ENCODE data around the gene PTCH1. TPM values are rescaled to one million over a fixed set of nuclear protein-coding genes. Genes with fewer than 3 reads are reported as not detected.

PTCH1 gene
- total RNA-seq, 1 experiment from 2014 or later: 15.2 TPM

DNA sequence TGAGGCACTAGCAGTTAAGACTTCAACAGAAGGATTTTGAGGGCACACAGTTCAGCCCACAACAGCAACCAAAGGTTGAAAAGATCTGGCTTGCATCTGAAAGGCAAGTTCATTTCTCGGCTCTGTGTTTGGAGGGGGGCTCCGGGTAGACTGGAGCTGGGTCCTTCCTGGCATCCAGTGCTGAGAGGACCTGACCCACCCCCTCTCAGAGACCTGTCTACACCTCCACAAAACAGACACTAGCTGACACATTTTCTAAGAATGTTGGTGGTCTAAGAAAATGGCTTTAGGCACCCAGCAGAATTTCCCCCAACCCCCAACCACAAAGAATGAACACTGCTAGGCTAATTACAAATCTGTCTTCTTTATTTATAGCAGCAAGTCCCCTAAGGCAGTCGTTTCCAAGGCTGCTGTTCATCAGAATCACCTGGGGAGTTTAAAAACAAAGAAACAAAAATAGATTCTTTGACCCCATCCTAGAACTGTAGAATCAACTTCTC lies 6.2 kb upstream of the PTCH1 start:
- Histone ChIP-seq H3K9me3 (ENCODE audit: control insufficient read depth in 1 of 2, insufficient read depth in 1 of 2, low read depth in 1 of 2, low read length in 2 of 2) (no peaks in the 10 kb centered on the region), H3K9me2 (ENCODE audit: insufficient read depth) (no peaks in the 10 kb centered on the region), H3K36me3 (ENCODE audit: control insufficient read depth in 1 of 2, insufficient read depth in 2 of 2, low read length in 2 of 2) (no peaks in the 10 kb centered on the region), H3K4me3 (replicated peaks in 1 of 2; ENCODE audit: low read depth in 1 of 2, low read length in 2 of 2) (no peak overlapping the region), H4K20me1 (ENCODE audit: insufficient read depth) (no peaks in the 10 kb centered on the region), H3K4me1 (ENCODE audit: control insufficient read depth in 1 of 2, insufficient read depth in 2 of 2, low read length in 2 of 2) (no peaks in the 10 kb centered on the region), H3K9ac (ENCODE audit: low read length) (no peak overlapping the region), H3K27ac (ENCODE audit: low read depth, low read length) (no peak overlapping the region), H3K79me2 (ENCODE audit: insufficient read depth, low read length) (no peaks in the 10 kb centered on the region), H3K4me2 (ENCODE audit: low read length) (no peak overlapping the region), H3K27me3 (ENCODE audit: insufficient read depth, low read length) (peaks cover 7% of the 10 kb centered on the region), H2AFZ (ENCODE audit: low read depth, low read length, poor library complexity, severe bottlenecking) (no peak overlapping the region)
- no TSS peak for BruUV-seq (replicated peaks)
- intact Hi-C loops (cut with micrococcal nuclease): no loop called here
- DNase-seq (ENCODE audit: low read depth, low spot score): no peak
- ChIA-PET CTCF (no interaction called here), RAD21 (ENCODE audit: low non-redundant PET in 1 of 2, low total read pairs in 2 of 2, uncharacterized antibody in 2 of 2, unreplicated experiment in 2 of 2) (no interaction called here), POLR2A (no interaction called here)
- ATAC-seq: no peak
- TF ChIP-seq, protein P1, sequence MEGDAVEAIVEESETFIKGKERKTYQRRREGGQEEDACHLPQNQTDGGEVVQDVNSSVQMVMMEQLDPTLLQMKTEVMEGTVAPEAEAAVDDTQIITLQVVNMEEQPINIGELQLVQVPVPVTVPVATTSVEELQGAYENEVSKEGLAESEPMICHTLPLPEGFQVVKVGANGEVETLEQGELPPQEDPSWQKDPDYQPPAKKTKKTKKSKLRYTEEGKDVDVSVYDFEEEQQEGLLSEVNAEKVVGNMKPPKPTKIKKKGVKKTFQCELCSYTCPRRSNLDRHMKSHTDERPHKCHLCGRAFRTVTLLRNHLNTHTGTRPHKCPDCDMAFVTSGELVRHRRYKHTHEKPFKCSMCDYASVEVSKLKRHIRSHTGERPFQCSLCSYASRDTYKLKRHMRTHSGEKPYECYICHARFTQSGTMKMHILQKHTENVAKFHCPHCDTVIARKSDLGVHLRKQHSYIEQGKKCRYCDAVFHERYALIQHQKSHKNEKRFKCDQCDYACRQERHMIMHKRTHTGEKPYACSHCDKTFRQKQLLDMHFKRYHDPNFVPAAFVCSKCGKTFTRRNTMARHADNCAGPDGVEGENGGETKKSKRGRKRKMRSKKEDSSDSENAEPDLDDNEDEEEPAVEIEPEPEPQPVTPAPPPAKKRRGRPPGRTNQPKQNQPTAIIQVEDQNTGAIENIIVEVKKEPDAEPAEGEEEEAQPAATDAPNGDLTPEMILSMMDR (IDR thresholded peaks at IDR 0.05 in 2 of 3, conservative IDR thresholded peaks at IDR 0.05 in 1 of 3; ENCODE audit: borderline replicate concordance in 1 of 3, insufficient read depth in 1 of 3, low read depth in 2 of 3, low read length in 2 of 3): no peak
- TF ChIP-seq POLR2AphosphoS5 (IDR thresholded peaks at IDR 0.05; ENCODE audit: low read depth, low read length): no peak
- no peak for TF ChIP-seq FOSL1 (IDR thresholded peaks at IDR 0.05; ENCODE audit: low read depth)
- TF ChIP-seq TCF7L2 (IDR thresholded peaks at IDR 0.05; ENCODE audit: borderline replicate concordance, extremely low read depth, insufficient read depth, insufficient read length): no peak
- no peak for TF ChIP-seq JUND (IDR thresholded peaks at IDR 0.05)
- no peak for TF ChIP-seq EZH2phosphoT487 (IDR thresholded peaks at IDR 0.05; ENCODE audit: borderline replicate concordance)
- TF ChIP-seq POLR2A (IDR thresholded peaks at IDR 0.05; ENCODE audit: borderline replicate concordance, extremely low read depth, insufficient read depth, insufficient read length): no peak
- no peak for TF ChIP-seq ELF1 (IDR thresholded peaks at IDR 0.05; ENCODE audit: borderline replicate concordance, low read depth)
- TF ChIP-seq SP1 (IDR thresholded peaks at IDR 0.05; ENCODE audit: low read depth): no peak
- no peak for TF ChIP-seq CBX3 (IDR thresholded peaks at IDR 0.05; ENCODE audit: low read depth)
- TF ChIP-seq ZNF274 (IDR thresholded peaks at IDR 0.05; ENCODE audit: low read depth, low read length): no peak
- TF ChIP-seq, protein P2, sequence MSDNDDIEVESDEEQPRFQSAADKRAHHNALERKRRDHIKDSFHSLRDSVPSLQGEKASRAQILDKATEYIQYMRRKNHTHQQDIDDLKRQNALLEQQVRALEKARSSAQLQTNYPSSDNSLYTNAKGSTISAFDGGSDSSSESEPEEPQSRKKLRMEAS (IDR thresholded peaks at IDR 0.05): no peak
- no peak for TF ChIP-seq RAD21 (IDR thresholded peaks at IDR 0.05; ENCODE audit: low read depth)
- TF ChIP-seq CEBPB (IDR thresholded peaks at IDR 0.05; ENCODE audit: low read depth): no peak
- no peak for TF ChIP-seq SRF (IDR thresholded peaks at IDR 0.05; ENCODE audit: low read depth)
- TF ChIP-seq, protein P3, sequence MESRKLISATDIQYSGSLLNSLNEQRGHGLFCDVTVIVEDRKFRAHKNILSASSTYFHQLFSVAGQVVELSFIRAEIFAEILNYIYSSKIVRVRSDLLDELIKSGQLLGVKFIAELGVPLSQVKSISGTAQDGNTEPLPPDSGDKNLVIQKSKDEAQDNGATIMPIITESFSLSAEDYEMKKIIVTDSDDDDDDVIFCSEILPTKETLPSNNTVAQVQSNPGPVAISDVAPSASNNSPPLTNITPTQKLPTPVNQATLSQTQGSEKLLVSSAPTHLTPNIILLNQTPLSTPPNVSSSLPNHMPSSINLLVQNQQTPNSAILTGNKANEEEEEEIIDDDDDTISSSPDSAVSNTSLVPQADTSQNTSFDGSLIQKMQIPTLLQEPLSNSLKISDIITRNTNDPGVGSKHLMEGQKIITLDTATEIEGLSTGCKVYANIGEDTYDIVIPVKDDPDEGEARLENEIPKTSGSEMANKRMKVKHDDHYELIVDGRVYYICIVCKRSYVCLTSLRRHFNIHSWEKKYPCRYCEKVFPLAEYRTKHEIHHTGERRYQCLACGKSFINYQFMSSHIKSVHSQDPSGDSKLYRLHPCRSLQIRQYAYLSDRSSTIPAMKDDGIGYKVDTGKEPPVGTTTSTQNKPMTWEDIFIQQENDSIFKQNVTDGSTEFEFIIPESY (IDR thresholded peaks at IDR 0.05; ENCODE audit: extremely low read depth, insufficient replicate concordance, low read length): no peak
- TF ChIP-seq EZH2 (IDR thresholded peaks at IDR 0.05): no peak
- TF ChIP-seq, protein P4, sequence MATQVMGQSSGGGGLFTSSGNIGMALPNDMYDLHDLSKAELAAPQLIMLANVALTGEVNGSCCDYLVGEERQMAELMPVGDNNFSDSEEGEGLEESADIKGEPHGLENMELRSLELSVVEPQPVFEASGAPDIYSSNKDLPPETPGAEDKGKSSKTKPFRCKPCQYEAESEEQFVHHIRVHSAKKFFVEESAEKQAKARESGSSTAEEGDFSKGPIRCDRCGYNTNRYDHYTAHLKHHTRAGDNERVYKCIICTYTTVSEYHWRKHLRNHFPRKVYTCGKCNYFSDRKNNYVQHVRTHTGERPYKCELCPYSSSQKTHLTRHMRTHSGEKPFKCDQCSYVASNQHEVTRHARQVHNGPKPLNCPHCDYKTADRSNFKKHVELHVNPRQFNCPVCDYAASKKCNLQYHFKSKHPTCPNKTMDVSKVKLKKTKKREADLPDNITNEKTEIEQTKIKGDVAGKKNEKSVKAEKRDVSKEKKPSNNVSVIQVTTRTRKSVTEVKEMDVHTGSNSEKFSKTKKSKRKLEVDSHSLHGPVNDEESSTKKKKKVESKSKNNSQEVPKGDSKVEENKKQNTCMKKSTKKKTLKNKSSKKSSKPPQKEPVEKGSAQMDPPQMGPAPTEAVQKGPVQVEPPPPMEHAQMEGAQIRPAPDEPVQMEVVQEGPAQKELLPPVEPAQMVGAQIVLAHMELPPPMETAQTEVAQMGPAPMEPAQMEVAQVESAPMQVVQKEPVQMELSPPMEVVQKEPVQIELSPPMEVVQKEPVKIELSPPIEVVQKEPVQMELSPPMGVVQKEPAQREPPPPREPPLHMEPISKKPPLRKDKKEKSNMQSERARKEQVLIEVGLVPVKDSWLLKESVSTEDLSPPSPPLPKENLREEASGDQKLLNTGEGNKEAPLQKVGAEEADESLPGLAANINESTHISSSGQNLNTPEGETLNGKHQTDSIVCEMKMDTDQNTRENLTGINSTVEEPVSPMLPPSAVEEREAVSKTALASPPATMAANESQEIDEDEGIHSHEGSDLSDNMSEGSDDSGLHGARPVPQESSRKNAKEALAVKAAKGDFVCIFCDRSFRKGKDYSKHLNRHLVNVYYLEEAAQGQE (IDR thresholded peaks at IDR 0.05; ENCODE audit: low read depth): no peak
- TF ChIP-seq, protein P5, sequence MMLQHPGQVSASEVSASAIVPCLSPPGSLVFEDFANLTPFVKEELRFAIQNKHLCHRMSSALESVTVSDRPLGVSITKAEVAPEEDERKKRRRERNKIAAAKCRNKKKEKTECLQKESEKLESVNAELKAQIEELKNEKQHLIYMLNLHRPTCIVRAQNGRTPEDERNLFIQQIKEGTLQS (IDR thresholded peaks at IDR 0.05): no peak

Measured in HCT116 (cell line).